Heart left ventricle (tissue), 16 donors: ENCODE measurements around the gene TRIM32. TPM values are rescaled to one million over a fixed set of nuclear protein-coding genes. Genes with fewer than 3 reads are reported as not detected.

ENCODE experiments used
- ATAC-seq, 4 donors: fragments of 200-7000 bp; cut with Tn5 transposase; one replicate each; pipeline ENCODE4 v1.9.1; 2020 to 2022; ENCODE audit warnings: moderate library complexity in 4 of 4, mild to moderate bottlenecking in 3 of 4, moderate number of reproducible peaks in 1 of 4
- DNase-seq, 5 donors: peaks; one replicate each; pipeline ENCODE4 v3.0.0-alpha.2; 2020
- H3K27ac ChIP-seq, 12 donors: fragments of 200-600 bp; sonication (generic) in 4 of 12; one replicate each; pipeline versions ENCODE4 v1.5.0 to v1.8.0; 2016 to 2022; ENCODE audit warnings: mild to moderate bottlenecking in 2 of 12
- H3K27me3 ChIP-seq, 9 donors: fragments of 200-600 bp; sonication (generic) in 2 of 9; one replicate each; pipeline versions ENCODE4 v1.5.1 to v1.8.0; 2016 to 2022; ENCODE audit warnings: mild to moderate bottlenecking in 3 of 9
- H3K36me3 ChIP-seq, 9 donors: fragments of 200-600 bp; sonication (generic) in 2 of 9; one replicate each; pipeline versions ENCODE4 v1.5.0 to v1.8.0; 2018 to 2022; ENCODE audit warnings: mild to moderate bottlenecking in 2 of 9
- H3K4me1 ChIP-seq, 12 donors: fragments of 200-600 bp; sonication (generic) in 4 of 12; one replicate each; pipeline versions ENCODE4 v1.5.0 to v1.8.0; 2016 to 2022; ENCODE audit warnings: mild to moderate bottlenecking in 3 of 12
- H3K4me3 ChIP-seq, 12 donors: fragments of 200-600 bp; sonication (generic) in 4 of 12; one replicate each; pipeline versions ENCODE4 v1.5.0 to v1.8.0; 2017 to 2022; ENCODE audit warnings: mild to moderate bottlenecking in 9 of 12, moderate library complexity in 4 of 12
- H3K9me3 ChIP-seq, 12 donors: fragments of 200-600 bp; sonication (generic) in 4 of 12; one replicate each; pipeline versions ENCODE4 v1.5.0 to v1.8.0; 2016 to 2022; ENCODE audit warnings: mild to moderate bottlenecking in 1 of 12
- CTCF ChIP-seq, 12 donors: fragments of 200-600 bp; sonication (generic) in 4 of 12; IDR thresholded peaks; one replicate each; pipeline versions ENCODE4 v1.5.0 to v1.8.0; 2018 to 2022; ENCODE audit warnings: antibody characterized with exemption in 12 of 12, mild to moderate bottlenecking in 5 of 12
- POLR2A ChIP-seq, 2 donors: fragments of 450-650 bp; IDR thresholded peaks; one replicate each; pipeline ENCODE4 v1.6.1; 2017; ENCODE audit warnings: antibody characterized with exemption in 2 of 2, mild to moderate bottlenecking in 2 of 2, moderate library complexity in 2 of 2
- WGBS, 4 donors: extraction: QIAGEN DNeasy Blood & Tissue Kit in 2 of 4; methylation state at CpG; one replicate each; pipeline versions ENCODE4 v1.1.5 to v1.1.7; 2013 to 2018; 5-methylcytosine and 5-hydroxymethylcytosine counted together
- intact Hi-C, 10 donors: fragments of 100-400 bp; cut with DNase I; formaldehyde crosslinking; loops; one replicate each; pipeline versions ENCODE4 v1.11.1 to v1.14.2; 2022
- polyA plus RNA-seq, 2 donors: library from polyadenylated mRNA; stranded (reverse); fragments of 200-250 nt; gene quantifications; one replicate each; pipeline ENCODE4 v1.2.3, GENCODE V29; 2013
- total RNA-seq, 9 donors: library from RNA; depleted of rRNA in 2 of 9; stranded (reverse); fragments of >200 nt in 2 of 9; fragmentation: NEBNext Ultra II Directional in 3 of 9; extraction: Animal tissue kit (Norgen Biotek cat#: 25700) in 3 of 9; gene quantifications; one replicate each; pipeline versions ENCODE4 v1.1.0 to v1.2.4, GENCODE V29; 2016 to 2023
- donor health status: ischemic (EF 13 %, LVEDD 7.1; RV severe dilation, severe dysfunction).
- donor health status: healthy with polysubstance abuse.
- donor health status: DM: no; HTN: yes; CAD: no.
- donor health status: DM: no; HTN: no; CAD: no.
- donor health status: ischemic (EF 25% LVEDD 6.9; RV normal size, moderate dysfunction).
- donor health status: ischemic (EF 25% LVEDD 5.7; RV mildly dilated, moderate dysfunction).
- donor health status: healthy.
- donor health status: DM: yes; HTN: yes; CAD: no.
- donor health status: ischemic (EF 35%, LVEDD 5.7; RV mildly dilated, moderate dysfunction).
- donor health status: nonischemic (EF 11% LVEDD 7.7; RV severe dilation, severe dysfunction).
- donor health status: DM: yes; HTN: yes; CAD: no.
- donor health status: PGD.
- donor health status: ischemic (EF 29% LVEDD 5.4; RV normal size, mild dysfunction).
- donor health status: nonischemic (EF 23%, LVEDD 6.1; RV moderate dilation, normal function).

Gene TRIM32
- total and polyA plus RNA-seq, 11 donors: 3.3 to 17.9 (median 15.1) TPM

GRCh38 chr9:116673375-116673774 is 13.7 kb upstream of the TRIM32 start:
- Histone ChIP-seq H3K36me3 (peaks cover 0 to 6% (median 0%) of the 10 kb centered on the region in 9 donors), H3K27me3 (no peaks in the 10 kb centered on the region), H3K9me3 (peaks cover 0 to 15% (median 3%) of the 10 kb centered on the region in 12 donors), H3K4me1 (no peaks in the 10 kb centered on the region), H3K4me3 (no peak overlapping the region), H3K27ac (no peak overlapping the region)
- WGBS, 4 donors: 0 to 91% (median 69%) methylated on average over 1 of the region's 1 CpG
- no peak for ATAC-seq
- intact Hi-C loops: no loop called here
- DNase-seq: no peak
- TF ChIP-seq CTCF (IDR thresholded peaks at IDR 0.05) (no peak), POLR2A (IDR thresholded peaks at IDR 0.05) (no peak)

- peaks cover 0 to 6% (median 0%) of the 10 kb centered on the region in 9 donors for H3K36me3 ChIP-seq
- no peak for DNase-seq
- peaks cover 0 to 15% (median 3%) of the 10 kb centered on the region in 12 donors for H3K9me3 ChIP-seq
- no peak overlapping the region for H3K4me3 ChIP-seq
- H3K4me1 ChIP-seq: no peaks in the 10 kb centered on the region
- 87 to 90% (median 88%) methylated on average over 5 of the region's 5 CpGs for WGBS, 4 donors
- intact Hi-C loops: no loop called here
- no peak for ATAC-seq
- H3K27ac ChIP-seq: no peak overlapping the region
- no peaks in the 10 kb centered on the region for H3K27me3 ChIP-seq
- TF ChIP-seq CTCF (IDR thresholded peaks at IDR 0.05): no peak
- no peak for TF ChIP-seq POLR2A (IDR thresholded peaks at IDR 0.05)
Measured at GRCh38 chr9:116674210-116674980, 12.7 kb upstream of the TRIM32 start.

- H3K4me1 ChIP-seq: peaks cover 0 to 18% (median 12%) of the 10 kb centered on the region in 12 donors
- H3K36me3 ChIP-seq: no peaks in the 10 kb centered on the region
- TF ChIP-seq POLR2A (IDR thresholded peaks at IDR 0.05) (no peak), CTCF (IDR thresholded peaks at IDR 0.05) (no peak)
- ATAC-seq (no peak), DNase-seq (no peak)
- intact Hi-C loops: no loop called here
- peaks cover 0 to 12% (median 0%) of the 10 kb centered on the region in 12 donors for H3K9me3 ChIP-seq
- H3K27ac ChIP-seq: no peak overlapping the region
- H3K27me3 ChIP-seq: no peaks in the 10 kb centered on the region
- H3K4me3 ChIP-seq: no peak overlapping the region
Measured at GRCh38 chr9:116683535-116683934, 3.6 kb upstream of the TRIM32 start.

- WGBS, 4 donors: 73 to 85% (median 82%) methylated on average over 4 of the region's 4 CpGs
- Histone ChIP-seq H3K4me3 (no peak overlapping the region), H3K36me3 (no peaks in the 10 kb centered on the region), H3K27me3 (no peaks in the 10 kb centered on the region), H3K27ac (no peak overlapping the region), H3K9me3 (peaks cover 0 to 12% (median 0%) of the 10 kb centered on the region in 12 donors), H3K4me1 (peaks cover 0 to 33% (median 20%) of the 10 kb centered on the region in 12 donors)
- ATAC-seq: no peak
- intact Hi-C loops: no loop called here
- no peak for TF ChIP-seq CTCF (IDR thresholded peaks at IDR 0.05)
- TF ChIP-seq POLR2A (IDR thresholded peaks at IDR 0.05): no peak
- DNase-seq: no peak
Measured at GRCh38 chr9:116685166-116685565, 1.9 kb upstream of the TRIM32 start.
